AG04450 (cell line): ENCODE data around the gene NUP98. TPM values are rescaled to one million over a fixed set of nuclear protein-coding genes. Genes with fewer than 3 reads are reported as not detected.

ENCODE experiments used
- CTCF ChIA-PET: fragments of 300-600, 350-600 bp; formaldehyde crosslinking; extraction: SDS; loops from one replicate; lab custom pipeline; 2022; ENCODE audit warnings: antibody characterized with exemption, inconsistent platforms; lab: Charles Lee
- POLR2A ChIA-PET: fragments of 350-600 bp; formaldehyde crosslinking; extraction: SDS; loops from one replicate; lab custom pipeline; 2021; ENCODE audit warnings: antibody characterized with exemption, inconsistent platforms; lab: Yijun Ruan, JAX
- DNase-seq: peaks from one replicate; pipeline ENCODE4 v3.0.0-alpha.2; 2011; ENCODE audit warnings: low read depth, low spot score
- H3K27ac ChIP-seq: one replicate; pipeline ENCODE4 v1.5.1; 2012; ENCODE audit warnings: low read depth, low read length, control low read depth
- H3K27me3 ChIP-seq: one replicate; pipeline ENCODE4 v1.6.0; 2012; ENCODE audit warnings: low read length; ENCODE audit not compliant: control insufficient read depth, insufficient read depth
- H3K4me3 ChIP-seq: 2 replicates; pipeline ENCODE4 v1.5.1; 2011; ENCODE audit warnings: mild to moderate bottlenecking, low read depth, low read length, control low read depth
- H3K9me3 ChIP-seq: 2 replicates; pipeline ENCODE4 v1.5.1; 2012; ENCODE audit warnings: low read length; ENCODE audit not compliant: control insufficient read depth, insufficient read depth
- CTCF ChIP-seq: IDR thresholded peaks from 2 replicates; pipeline ENCODE4 v1.5.1; 2011; ENCODE audit warnings: low read depth, low read length, control low read depth, inconsistent platforms
- polyA plus RNA-seq: library from polyadenylated mRNA; depleted of rRNA; stranded (reverse); fragments of >200 nt; gene quantifications from 2 replicates; pipeline ENCODE4 v1.2.3, GENCODE V29; 2011

NUP98 gene
- polyA plus RNA-seq, 1 experiment, result 90.7 TPM

GRCh38 chr11:3810446-3810845 lies 13.1 kb upstream of the NUP98 start:
- no peak for TF ChIP-seq CTCF
- Histone ChIP-seq H3K27ac (no peak overlapping the region), H3K4me3 (no peak overlapping the region), H3K27me3 (no peaks in the 10 kb centered on the region), H3K9me3 (no peaks in the 10 kb centered on the region)
- POLR2A ChIA-PET, result no interaction called here
- DNase-seq, result no peak
- CTCF ChIA-PET, result interaction anchor here (3.4 kb wide), 1 partner anchor 31 kb away, joined by 17 read pairs; no protein-coding TSS in a partner anchor

DNA sequence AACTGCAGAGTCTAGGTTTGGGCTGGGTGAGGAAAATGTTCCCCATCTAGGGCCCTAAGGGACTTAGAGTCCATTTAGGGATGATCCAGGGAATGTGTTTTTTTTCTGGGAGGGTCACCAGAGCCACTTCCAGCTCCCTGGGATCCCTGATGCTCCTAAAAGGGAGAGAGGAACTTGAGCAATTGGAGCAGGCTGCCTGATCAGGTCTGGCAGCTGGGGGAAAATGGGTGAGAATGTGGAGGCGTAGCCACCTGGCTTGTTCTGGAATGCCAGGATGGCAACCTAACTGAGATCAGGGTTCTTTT lies 12.2 kb upstream of the NUP98 start:
- Histone ChIP-seq H3K27me3 (no peaks in the 10 kb centered on the region), H3K4me3 (no peak overlapping the region), H3K9me3 (no peaks in the 10 kb centered on the region), H3K27ac (no peak overlapping the region)
- ChIA-PET POLR2A (interaction anchor here (0.6 kb wide), 1 partner anchor 16 kb away, joined by 4 read pairs; no protein-coding TSS in a partner anchor), CTCF (interaction anchor here (1.3 to 4.0 kb wide), 7 partner anchors 11 to 263 kb away, joined by 3 to 34 read pairs (median 11); partner anchors contain the start of gene NUP98)
- TF ChIP-seq CTCF, result no peak
- DNase-seq, result no peak

DNA sequence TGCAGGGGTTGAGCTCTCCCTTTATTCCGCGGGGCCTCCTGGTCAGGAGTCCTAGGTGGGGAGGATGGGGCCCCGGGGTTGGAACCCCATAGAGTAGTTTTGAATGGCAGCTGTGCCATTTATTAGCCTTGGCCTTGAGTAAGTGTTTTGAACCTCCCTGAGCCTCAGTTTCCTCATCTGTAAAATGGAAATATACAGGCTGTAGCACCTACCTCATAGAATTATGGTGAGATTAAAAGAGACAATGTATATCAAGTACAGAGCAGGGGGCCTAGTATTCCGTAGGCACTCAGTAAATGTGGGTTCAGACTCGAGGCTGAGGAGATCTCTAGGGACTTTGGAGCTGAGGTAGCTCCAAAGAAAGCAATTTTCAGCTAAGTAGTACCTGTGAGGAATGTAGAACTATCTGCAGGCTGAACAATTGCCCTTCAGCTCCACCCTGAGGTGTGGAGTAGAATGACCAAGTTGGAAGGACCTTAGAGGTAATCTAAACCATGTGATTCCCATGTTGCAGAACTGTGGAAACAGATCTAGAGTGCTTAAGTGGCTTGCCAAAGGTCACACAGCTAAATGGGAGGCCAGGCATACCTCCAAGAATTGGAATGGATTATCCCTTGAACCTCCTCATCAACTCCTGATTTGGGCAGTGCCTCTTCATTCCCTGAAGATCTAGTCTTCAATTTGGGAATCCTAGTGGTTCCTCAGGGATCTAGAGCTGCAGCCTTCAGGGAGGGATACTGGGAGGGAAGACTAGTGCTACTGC lies 11.7 kb upstream of the NUP98 start:
- Histone ChIP-seq H3K27me3 (no peaks in the 10 kb centered on the region), H3K27ac (no peak overlapping the region), H3K4me3 (peak overlapping the region; percentile 81), H3K9me3 (no peaks in the 10 kb centered on the region)
- CTCF ChIA-PET, result interaction anchor here (0.7 to 4.0 kb wide), 12 partner anchors 11 to 264 kb away, joined by 3 to 34 read pairs (median 5); partner anchors contain the start of genes NUP98 and STIM1
- POLR2A ChIA-PET, result interaction anchor here (0.6 to 1.1 kb wide), 3 partner anchors 16 to 40 kb away, joined by 3 to 4 read pairs (median 4); no protein-coding TSS in a partner anchor
- no peak for DNase-seq
- TF ChIP-seq CTCF, result peak; percentile 40

- H3K4me3 ChIP-seq, result peak within 1 kb of the TSS; percentile 81
- peak; percentile 82 for TF ChIP-seq CTCF
- no peak for DNase-seq
- H3K27ac ChIP-seq, result no peak within 1 kb of the TSS
- ChIA-PET CTCF (interaction anchor here (0.7 to 4.0 kb wide), 18 partner anchors 8 to 264 kb away, joined by 3 to 34 read pairs (median 4); partner anchors contain the start of genes NUP98 and STIM1), POLR2A (interaction anchor here (1.0 to 1.6 kb wide), 3 partner anchors 10 to 41 kb away, joined by 3 to 4 read pairs (median 4); no protein-coding TSS in a partner anchor)
- H3K27me3 ChIP-seq, result no peaks in the 10 kb centered on the region
- no peaks in the 10 kb centered on the region for H3K9me3 ChIP-seq
Measured at GRCh38 chr11:3807909-3808860, 10.8 kb upstream of the NUP98 start, which contains the start of gene PGAP2. Gene PGAP2 (plus strand): TSS chr11:3808560. CDS start chr11:3811260, 2,700 bp downstream.
